ELR (cell line): ENCODE measurements around the gene BRD1.
"Not testable (repeated sequence)": the region's sequence is repeated elsewhere in the genome, so short reads cannot be mapped to it uniquely, and the experiment has no call there.

Experiments
- DNase-seq: peaks from one replicate; pipeline ENCODE4 v3.0.0-alpha.2; 2015; ENCODE audit warnings: low read depth

The BRD1 gene

GRCh38 chr22:49783036-49783746 is 44.5 kb downstream of the BRD1 start:
- DNase-seq: no peak

- not testable (repeated sequence) for DNase-seq
Observed at GRCh38 chr22:49781886-49782285, 45.8 kb downstream of the BRD1 start.

DNA sequence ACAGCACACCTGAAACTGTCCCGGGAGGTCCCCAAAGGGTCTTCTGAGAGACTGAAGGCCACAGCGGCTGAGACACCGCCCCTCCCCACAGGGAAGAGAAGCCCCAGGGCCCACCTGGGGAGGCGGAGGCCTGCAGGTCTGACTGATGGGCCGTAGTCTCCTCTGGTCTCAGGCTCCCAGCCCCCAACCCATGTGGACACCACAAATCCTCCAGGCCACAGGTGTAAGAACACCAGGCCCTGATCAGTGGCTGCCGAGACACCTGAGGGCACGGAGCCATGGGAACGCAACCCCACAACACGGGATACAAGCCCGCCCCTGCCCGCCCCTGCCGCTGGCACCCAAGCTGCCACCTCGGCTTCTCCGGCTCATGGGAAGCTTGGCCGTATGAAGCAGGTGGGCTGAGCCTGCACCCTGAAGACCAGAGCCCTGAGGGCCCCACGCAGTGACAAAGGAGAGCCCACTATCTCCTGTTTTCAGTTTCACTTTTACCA is 46.3 kb downstream of the BRD1 start:
- DNase-seq: no peak

GRCh38 chr22:49780698-49781288 is 46.9 kb downstream of the BRD1 start:
- DNase-seq: no peak

GRCh38 chr22:49779853-49780697 is 47.6 kb downstream of the BRD1 start:
- no peak for DNase-seq

DNA sequence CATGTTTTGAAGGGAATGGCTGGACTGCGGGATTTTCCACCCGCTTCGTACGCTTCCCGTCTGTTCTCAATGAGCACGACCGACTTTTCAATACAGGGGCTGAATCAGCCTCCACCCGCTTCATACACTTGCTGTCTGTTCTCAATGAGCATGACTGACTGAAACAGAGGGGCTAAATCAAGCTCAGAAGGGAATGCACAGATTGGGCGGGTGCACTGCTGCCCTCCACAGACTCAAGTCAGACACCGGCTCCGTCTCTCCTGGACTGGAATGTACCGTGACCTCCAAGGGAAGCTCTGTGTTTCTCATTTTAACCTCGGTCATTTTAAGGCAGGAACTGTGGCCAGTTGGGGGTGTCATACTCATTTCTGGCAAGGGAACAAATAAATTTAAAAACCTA is 48.5 kb downstream of the BRD1 start:
- no peak for DNase-seq

DNA sequence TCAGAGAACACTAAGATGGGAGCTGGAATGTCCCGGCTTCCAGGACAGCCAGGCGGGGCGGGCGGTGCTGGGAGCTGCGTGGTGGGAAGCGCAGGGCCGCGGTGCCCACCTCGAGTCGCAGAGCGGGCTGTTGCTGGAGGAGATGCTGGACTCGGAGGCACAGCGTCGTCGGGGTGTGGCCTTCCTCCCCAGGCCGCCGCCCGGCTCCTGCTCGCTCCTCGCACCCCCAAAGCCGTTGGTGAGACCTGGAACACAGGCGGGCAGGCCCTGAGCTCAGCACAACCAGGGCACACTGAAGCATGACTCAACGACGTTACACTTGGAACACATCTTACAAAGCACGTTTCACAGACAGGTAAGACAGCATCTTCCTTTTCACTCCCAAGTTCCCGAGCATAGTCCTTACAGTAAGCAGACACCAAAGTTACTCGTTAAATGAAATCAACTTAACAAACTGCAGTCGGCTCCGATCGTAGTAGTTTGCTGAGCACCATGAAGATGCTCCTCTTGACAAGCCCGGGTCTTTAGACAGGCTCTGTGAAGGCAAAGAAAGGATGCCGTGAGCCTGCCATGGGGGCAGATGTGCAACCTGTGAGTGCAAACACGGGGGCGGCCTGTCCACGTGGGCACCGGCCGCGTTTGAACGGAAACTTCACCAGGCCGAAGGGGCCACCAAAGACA is 50.0 kb downstream of the BRD1 start:
- DNase-seq: no peak

GRCh38 chr22:49776891-49777290 is 50.8 kb downstream of the BRD1 start:
- no peak for DNase-seq

DNA sequence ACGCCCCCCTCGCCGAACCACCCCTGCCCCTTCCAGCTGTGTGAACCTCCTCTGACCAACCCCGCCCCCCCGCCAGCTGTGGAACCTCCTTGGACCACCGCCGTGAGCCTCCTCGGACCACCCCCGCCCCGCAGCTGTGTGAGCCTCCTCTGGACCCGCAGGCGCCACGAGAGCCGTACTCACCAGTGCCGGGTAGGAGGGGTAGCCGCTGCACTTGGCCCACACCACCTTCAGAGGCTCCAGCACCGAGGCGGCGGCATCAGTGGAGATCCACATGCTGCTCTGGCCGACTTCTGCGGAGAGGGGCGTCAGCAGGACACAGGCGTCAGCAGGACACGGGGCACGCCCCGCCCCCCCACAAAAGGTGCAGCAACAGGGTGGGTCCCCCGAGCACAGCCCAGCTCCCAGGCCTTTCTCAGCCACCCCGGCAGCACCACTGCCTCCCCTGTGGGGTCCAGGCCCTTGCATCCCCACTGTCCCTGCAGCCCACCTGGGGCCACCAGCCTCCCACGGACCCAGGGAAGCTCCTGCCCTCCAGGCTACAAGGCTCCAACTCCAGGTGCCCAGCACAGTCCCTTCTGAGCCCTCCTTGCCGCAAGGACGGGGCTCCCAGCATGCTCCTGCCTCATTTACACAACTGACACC is 51.7 kb downstream of the BRD1 start:
- no peak for DNase-seq

DNA sequence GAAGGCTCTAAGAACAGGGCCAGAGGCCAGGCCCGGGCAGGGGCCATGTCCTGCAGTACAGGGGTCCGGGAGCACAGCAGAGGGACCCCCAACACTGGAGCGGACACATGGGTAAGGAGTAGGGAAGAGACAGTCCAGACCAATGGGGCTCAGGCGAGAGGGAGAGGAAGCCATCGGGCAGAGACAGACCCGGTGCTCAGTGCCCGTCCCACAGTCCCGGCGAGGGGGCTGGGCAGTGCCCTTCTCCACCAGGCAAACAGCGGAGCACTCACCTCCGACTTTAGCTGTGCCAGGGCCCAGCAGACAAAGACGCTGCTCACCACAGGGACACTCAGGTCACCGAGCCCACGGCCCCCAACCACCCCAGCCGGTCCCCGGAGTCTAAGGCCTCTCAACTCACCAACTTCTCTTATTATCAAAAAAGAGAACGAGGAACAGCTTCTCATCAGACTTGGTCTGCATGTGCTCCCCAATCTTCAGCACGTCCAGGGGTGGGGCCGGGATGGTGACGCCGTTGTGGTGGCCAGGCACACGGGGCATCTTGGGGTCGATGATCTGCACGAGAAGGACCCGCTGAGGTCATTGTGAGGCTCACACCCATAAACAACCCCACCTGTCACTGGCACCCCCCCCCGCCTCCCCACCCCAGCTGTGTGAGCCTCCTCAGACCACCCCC is 52.3 kb downstream of the BRD1 start:
- DNase-seq: no peak

- DNase-seq: no peak
Observed at GRCh38 chr22:49774499-49775151, 53.0 kb downstream of the BRD1 start.

DNA sequence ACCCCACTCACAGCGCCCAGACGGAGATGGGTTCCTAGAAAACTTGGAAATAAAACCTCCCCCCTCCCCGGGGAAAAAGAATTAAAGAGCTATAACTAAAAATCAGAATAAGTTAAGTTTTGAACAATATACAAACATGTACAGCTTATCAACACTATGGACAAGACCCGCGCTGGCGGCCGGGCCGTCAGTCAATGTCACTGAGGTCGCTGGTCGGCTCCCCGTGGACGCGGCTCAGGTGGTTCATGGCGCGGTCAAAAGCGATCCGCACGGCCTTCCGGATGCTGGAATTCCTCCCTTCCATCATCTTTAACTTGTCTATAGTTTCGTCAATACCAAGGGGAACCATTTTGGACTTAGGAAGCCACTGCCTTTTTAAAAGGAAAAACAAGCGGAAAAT is 53.6 kb downstream of the BRD1 start:
- DNase-seq: no peak

DNA sequence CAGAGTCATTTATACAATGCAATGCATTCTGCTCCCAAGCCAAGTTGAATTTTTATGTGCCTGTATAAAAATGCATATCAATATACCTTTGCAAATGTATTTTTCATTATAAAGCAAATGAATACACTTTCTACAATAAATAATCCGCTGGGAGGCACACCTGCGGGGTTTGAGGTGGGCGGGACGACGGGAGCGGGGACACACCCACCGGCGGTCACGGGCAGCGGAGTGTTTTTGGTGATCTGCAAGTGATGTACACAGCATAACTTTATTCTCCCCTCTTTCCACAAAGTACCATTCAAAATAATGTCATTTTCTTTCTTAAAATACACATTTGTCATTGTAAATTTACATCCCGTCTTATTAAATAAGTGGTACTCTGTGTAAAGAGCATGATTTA is 54.1 kb downstream of the BRD1 start:
- no peak for DNase-seq

GRCh38 chr22:49772692-49773091 is 55.0 kb downstream of the BRD1 start:
- DNase-seq: no peak

DNA sequence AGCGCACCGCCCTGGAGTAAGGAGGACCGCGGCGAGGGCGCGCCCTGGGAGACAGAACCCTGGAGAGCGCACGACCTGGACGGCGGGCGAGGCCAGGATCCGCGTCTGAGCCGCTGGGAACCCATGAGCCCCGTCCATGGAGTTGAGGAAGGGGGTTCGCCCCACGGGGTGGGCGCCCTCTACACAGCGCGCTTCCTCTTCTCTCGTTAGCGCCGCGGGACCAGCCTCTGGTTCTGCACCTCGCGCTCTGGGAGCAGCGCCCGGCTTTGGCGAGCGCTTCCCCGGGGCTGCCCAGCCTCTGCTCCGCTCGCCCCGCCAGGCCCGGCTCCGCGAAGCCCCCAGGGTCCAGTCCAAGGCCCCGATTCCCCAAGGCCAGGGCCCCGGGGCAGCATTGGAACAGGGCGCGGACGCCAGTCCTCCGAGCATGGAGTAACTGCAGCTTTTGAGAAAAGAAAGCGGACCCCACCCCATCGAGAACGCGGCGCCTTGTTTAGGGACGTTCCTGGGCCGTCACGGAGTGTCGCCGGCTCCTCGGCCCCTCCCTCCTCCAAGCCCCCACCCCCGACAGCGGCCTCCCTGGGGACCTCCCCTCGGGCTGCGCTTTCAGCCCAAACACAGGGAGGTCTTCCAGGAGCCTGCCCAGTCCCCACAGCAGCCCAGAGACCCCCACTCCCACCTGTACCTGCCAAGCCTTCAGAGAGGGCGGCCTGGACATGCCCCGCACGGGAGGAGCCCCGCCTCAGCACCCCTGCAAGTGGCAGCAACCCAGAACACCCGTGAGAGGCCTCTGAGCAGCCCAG is 56.2 kb downstream of the BRD1 start:
- DNase-seq: no peak

- no peak for DNase-seq
Observed at GRCh38 chr22:49770547-49771265, 57.0 kb downstream of the BRD1 start.

GRCh38 chr22:49769691-49770546 is 57.8 kb downstream of the BRD1 start:
- no peak for DNase-seq
